Heart left ventricle (tissue), 16 donors: Measurements from ENCODE around the gene TSHZ1. TPM values are rescaled to one million over a fixed set of nuclear protein-coding genes. Genes with fewer than 3 reads are reported as not detected.

ENCODE experiments used
- ATAC-seq, 4 donors: fragments of 200-7000 bp; cut with Tn5 transposase; one replicate each; pipeline ENCODE4 v1.9.1; 2020 to 2022; ENCODE audit warnings: moderate library complexity in 4 of 4, mild to moderate bottlenecking in 3 of 4, moderate number of reproducible peaks in 1 of 4
- DNase-seq, 5 donors: peaks; one replicate each; pipeline ENCODE4 v3.0.0-alpha.2; 2020
- H3K27ac ChIP-seq, 12 donors: fragments of 200-600 bp; sonication (generic) in 4 of 12; one replicate each; pipeline versions ENCODE4 v1.5.0 to v1.8.0; 2016 to 2022; ENCODE audit warnings: mild to moderate bottlenecking in 2 of 12
- H3K27me3 ChIP-seq, 9 donors: fragments of 200-600 bp; sonication (generic) in 2 of 9; one replicate each; pipeline versions ENCODE4 v1.5.1 to v1.8.0; 2016 to 2022; ENCODE audit warnings: mild to moderate bottlenecking in 3 of 9
- H3K36me3 ChIP-seq, 9 donors: fragments of 200-600 bp; sonication (generic) in 2 of 9; one replicate each; pipeline versions ENCODE4 v1.5.0 to v1.8.0; 2018 to 2022; ENCODE audit warnings: mild to moderate bottlenecking in 2 of 9
- H3K4me1 ChIP-seq, 12 donors: fragments of 200-600 bp; sonication (generic) in 4 of 12; one replicate each; pipeline versions ENCODE4 v1.5.0 to v1.8.0; 2016 to 2022; ENCODE audit warnings: mild to moderate bottlenecking in 3 of 12
- H3K4me3 ChIP-seq, 12 donors: fragments of 200-600 bp; sonication (generic) in 4 of 12; one replicate each; pipeline versions ENCODE4 v1.5.0 to v1.8.0; 2017 to 2022; ENCODE audit warnings: mild to moderate bottlenecking in 9 of 12, moderate library complexity in 4 of 12
- H3K9me3 ChIP-seq, 12 donors: fragments of 200-600 bp; sonication (generic) in 4 of 12; one replicate each; pipeline versions ENCODE4 v1.5.0 to v1.8.0; 2016 to 2022; ENCODE audit warnings: mild to moderate bottlenecking in 1 of 12
- POLR2A ChIP-seq, 2 donors: fragments of 450-650 bp; IDR thresholded peaks; one replicate each; pipeline ENCODE4 v1.6.1; 2017; ENCODE audit warnings: antibody characterized with exemption in 2 of 2, mild to moderate bottlenecking in 2 of 2, moderate library complexity in 2 of 2
- WGBS, 4 donors: extraction: QIAGEN DNeasy Blood & Tissue Kit in 2 of 4; methylation state at CpG; one replicate each; pipeline versions ENCODE4 v1.1.5 to v1.1.7; 2013 to 2018; 5-methylcytosine and 5-hydroxymethylcytosine counted together
- intact Hi-C, 10 donors: fragments of 100-400 bp; cut with DNase I; formaldehyde crosslinking; loops; one replicate each; pipeline versions ENCODE4 v1.11.1 to v1.14.2; 2022
- polyA plus RNA-seq, 2 donors: library from polyadenylated mRNA; stranded (reverse); fragments of 200-250 nt; gene quantifications; one replicate each; pipeline ENCODE4 v1.2.3, GENCODE V29; 2013
- total RNA-seq, 9 donors: library from RNA; depleted of rRNA in 2 of 9; stranded (reverse); fragments of >200 nt in 2 of 9; fragmentation: NEBNext Ultra II Directional in 3 of 9; extraction: Animal tissue kit (Norgen Biotek cat#: 25700) in 3 of 9; gene quantifications; one replicate each; pipeline versions ENCODE4 v1.1.0 to v1.2.4, GENCODE V29; 2016 to 2023
- TF ChIP-seq, protein P1 (sequence below), 12 donors: fragments of 200-600 bp; sonication (generic) in 4 of 12; IDR thresholded peaks; one replicate each; pipeline versions ENCODE4 v1.5.0 to v1.8.0; 2018 to 2022; ENCODE audit warnings: antibody characterized with exemption in 12 of 12, mild to moderate bottlenecking in 5 of 12
- donor health status: ischemic (EF 13 %, LVEDD 7.1; RV severe dilation, severe dysfunction).
- donor health status: healthy with polysubstance abuse.
- donor health status: DM: no; HTN: yes; CAD: no.
- donor health status: DM: no; HTN: no; CAD: no.
- donor health status: ischemic (EF 25% LVEDD 6.9; RV normal size, moderate dysfunction).
- donor health status: ischemic (EF 25% LVEDD 5.7; RV mildly dilated, moderate dysfunction).
- donor health status: healthy.
- donor health status: DM: yes; HTN: yes; CAD: no.
- donor health status: ischemic (EF 35%, LVEDD 5.7; RV mildly dilated, moderate dysfunction).
- donor health status: nonischemic (EF 11% LVEDD 7.7; RV severe dilation, severe dysfunction).
- donor health status: DM: yes; HTN: yes; CAD: no.
- donor health status: PGD.
- donor health status: ischemic (EF 29% LVEDD 5.4; RV normal size, mild dysfunction).
- donor health status: nonischemic (EF 23%, LVEDD 6.1; RV moderate dilation, normal function).

The TSHZ1 gene
- total and polyA plus RNA-seq, 11 donors: 7.5 to 27.9 (median 19.2) TPM

DNA sequence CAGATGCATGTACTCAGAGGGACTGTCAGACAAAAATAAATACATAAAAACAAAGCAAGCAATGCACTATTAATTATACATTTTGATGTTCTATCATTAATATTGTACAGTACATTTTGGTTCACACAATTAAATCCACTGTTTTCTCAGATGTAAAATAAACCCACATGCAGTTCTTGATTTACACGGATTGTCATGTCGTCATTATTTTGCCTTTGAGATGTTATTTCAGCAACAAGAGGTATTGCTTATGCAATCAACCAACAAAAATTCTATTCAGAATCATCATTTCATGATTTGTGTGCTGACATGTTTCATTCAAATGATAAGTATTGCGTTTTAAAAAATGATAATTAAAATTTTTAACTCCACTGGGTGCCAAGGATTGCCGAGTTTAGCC lies 79.2 kb downstream of the TSHZ1 start:
- Histone ChIP-seq H3K4me3 (no peak overlapping the region), H3K9me3 (no peaks in the 10 kb centered on the region), H3K27ac (no peak overlapping the region), H3K4me1 (no peaks in the 10 kb centered on the region), H3K27me3 (no peaks in the 10 kb centered on the region), H3K36me3 (peaks cover 0 to 42% (median 27%) of the 10 kb centered on the region in 9 donors)
- TF ChIP-seq, protein P1, sequence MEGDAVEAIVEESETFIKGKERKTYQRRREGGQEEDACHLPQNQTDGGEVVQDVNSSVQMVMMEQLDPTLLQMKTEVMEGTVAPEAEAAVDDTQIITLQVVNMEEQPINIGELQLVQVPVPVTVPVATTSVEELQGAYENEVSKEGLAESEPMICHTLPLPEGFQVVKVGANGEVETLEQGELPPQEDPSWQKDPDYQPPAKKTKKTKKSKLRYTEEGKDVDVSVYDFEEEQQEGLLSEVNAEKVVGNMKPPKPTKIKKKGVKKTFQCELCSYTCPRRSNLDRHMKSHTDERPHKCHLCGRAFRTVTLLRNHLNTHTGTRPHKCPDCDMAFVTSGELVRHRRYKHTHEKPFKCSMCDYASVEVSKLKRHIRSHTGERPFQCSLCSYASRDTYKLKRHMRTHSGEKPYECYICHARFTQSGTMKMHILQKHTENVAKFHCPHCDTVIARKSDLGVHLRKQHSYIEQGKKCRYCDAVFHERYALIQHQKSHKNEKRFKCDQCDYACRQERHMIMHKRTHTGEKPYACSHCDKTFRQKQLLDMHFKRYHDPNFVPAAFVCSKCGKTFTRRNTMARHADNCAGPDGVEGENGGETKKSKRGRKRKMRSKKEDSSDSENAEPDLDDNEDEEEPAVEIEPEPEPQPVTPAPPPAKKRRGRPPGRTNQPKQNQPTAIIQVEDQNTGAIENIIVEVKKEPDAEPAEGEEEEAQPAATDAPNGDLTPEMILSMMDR (IDR thresholded peaks at IDR 0.05): no peak
- TF ChIP-seq POLR2A (IDR thresholded peaks at IDR 0.05): no peak
- ATAC-seq (no peak), DNase-seq (no peak)
- intact Hi-C loops: no loop called here
- WGBS, 4 donors: 88 to 95% (median 93%) methylated on average over 4 of the region's 4 CpGs

DNA sequence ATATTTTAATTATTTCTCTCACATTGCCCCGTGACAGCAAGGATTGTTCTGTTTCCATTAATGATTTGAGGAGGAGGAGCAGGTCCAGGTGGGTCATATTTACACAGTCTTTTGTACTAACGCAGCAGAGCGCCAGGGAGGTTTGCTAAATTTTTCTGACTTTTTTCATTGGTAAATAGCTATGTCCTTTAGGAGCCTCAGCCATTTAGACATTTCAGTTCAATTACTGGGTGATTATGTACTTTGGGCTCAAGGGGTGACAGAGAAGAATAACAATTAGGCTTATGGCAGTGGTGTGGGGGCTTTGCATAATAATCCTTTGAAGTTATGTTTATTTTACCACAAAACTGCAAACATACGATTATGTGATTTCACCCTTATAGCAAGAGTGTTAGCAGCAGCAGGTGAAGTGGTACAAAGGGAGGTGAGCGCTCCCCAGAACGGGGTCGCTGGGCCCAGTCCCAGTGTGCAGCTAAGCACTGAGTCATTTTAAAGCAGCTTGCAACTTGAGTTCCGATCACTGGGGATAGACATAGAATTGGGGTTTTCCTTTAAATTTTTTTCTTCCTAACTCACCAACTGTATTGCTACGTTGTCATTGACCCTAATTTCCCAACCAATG lies 80.3 kb downstream of the TSHZ1 start:
- no peak for DNase-seq
- H3K36me3 ChIP-seq: peaks cover 0 to 35% (median 27%) of the 10 kb centered on the region in 9 donors
- 94 to 96% (median 95%) methylated on average over 9 of the region's 9 CpGs for WGBS, 4 donors
- TF ChIP-seq, protein P1 (IDR thresholded peaks at IDR 0.05): no peak
- no peak for TF ChIP-seq POLR2A (IDR thresholded peaks at IDR 0.05)
- H3K27me3 ChIP-seq: no peaks in the 10 kb centered on the region
- ATAC-seq: no peak
- no peak overlapping the region for H3K4me3 ChIP-seq
- H3K4me1 ChIP-seq: no peaks in the 10 kb centered on the region
- H3K27ac ChIP-seq: no peak overlapping the region
- intact Hi-C loops: no loop called here
- H3K9me3 ChIP-seq: no peaks in the 10 kb centered on the region

DNA sequence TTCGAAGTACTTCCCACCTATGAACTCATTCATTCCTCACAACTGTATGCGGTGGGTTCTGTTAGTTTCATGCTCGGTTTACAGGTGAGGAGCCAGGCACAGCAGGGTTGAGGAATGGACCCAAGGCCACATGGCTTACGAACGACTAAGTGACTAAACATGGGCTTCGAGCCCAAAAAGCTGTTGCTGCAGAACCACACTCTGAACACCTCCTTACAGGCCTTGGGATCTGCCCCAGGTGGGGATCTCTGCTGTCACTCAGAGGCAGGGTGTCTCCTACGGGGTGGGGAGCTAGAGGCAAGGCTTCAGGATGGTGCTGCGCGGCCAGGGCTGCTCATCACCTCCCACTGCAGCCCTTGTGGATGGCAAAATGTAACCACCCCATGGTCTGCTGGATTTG lies 80.9 kb downstream of the TSHZ1 start:
- no peaks in the 10 kb centered on the region for H3K9me3 ChIP-seq
- peaks cover 0 to 28% (median 21%) of the 10 kb centered on the region in 9 donors for H3K36me3 ChIP-seq
- no peak overlapping the region for H3K4me3 ChIP-seq
- 70 to 94% (median 87%) methylated on average over 9 of the region's 9 CpGs for WGBS, 4 donors
- H3K27me3 ChIP-seq: no peaks in the 10 kb centered on the region
- H3K4me1 ChIP-seq: no peaks in the 10 kb centered on the region
- ATAC-seq (no peak), DNase-seq (no peak)
- H3K27ac ChIP-seq: no peak overlapping the region
- TF ChIP-seq, protein P1 (IDR thresholded peaks at IDR 0.05): no peak
- TF ChIP-seq POLR2A (IDR thresholded peaks at IDR 0.05): no peak
- intact Hi-C loops: no loop called here

DNA sequence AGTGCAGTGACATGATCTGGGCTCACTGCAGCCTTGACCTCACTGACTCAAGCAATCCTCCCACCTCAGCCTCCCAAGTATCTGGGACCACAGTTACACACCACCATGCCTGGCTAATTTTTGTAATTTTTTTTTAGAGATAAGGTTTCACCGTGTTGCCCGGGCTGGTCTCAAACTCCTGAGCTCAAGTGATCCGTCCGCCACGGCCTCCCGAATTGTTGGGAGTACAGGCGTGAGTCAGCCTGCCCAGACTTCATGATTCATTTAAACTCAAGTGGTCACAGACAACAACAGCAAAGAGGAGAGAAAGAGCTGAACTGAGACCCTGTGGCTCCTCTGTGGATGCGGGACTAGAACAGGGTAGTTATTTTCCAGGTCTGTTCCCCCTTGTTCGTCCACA lies 83.0 kb downstream of the TSHZ1 start:
- ATAC-seq: no peak
- 89 to 93% (median 92%) methylated on average over 9 of the region's 9 CpGs for WGBS, 4 donors
- TF ChIP-seq POLR2A (IDR thresholded peaks at IDR 0.05): no peak
- TF ChIP-seq, protein P1 (IDR thresholded peaks at IDR 0.05): no peak

More for the DNA sequence above, 83.0 kb downstream of the TSHZ1 start:
- H3K36me3 ChIP-seq: peaks cover 0 to 13% (median under 1%) of the 10 kb centered on the region in 9 donors
- H3K4me3 ChIP-seq: no peak overlapping the region
- intact Hi-C loops: no loop called here
- no peaks in the 10 kb centered on the region for H3K9me3 ChIP-seq
- no peaks in the 10 kb centered on the region for H3K4me1 ChIP-seq
- H3K27me3 ChIP-seq: no peaks in the 10 kb centered on the region
- DNase-seq: no peak
- H3K27ac ChIP-seq: no peak overlapping the region
